LNCAP (cell line): ENCODE results near the gene PDK2.

Source experiments
- CTCF ChIP-seq: fragments of 450-650 bp; IDR thresholded peaks from 2 replicates; pipeline ENCODE4 v1.5.1; 2017; ENCODE audit warnings: mild to moderate bottlenecking

PDK2 gene

GRCh38 chr17:50094753-50095619 is at the start of gene PDK2:
Gene PDK2, plus strand, starts transcription at chr17:50095351. Its CDS starts 85 bp downstream, at chr17:50095436.
- no peak for TF ChIP-seq CTCF

- no peak for TF ChIP-seq CTCF
These were observed 49.0 kb upstream of the PDK2 start for GRCh38 chr17:50046179-50046578.

- no peak for TF ChIP-seq CTCF
These were observed 48.5 kb upstream of the PDK2 start for GRCh38 chr17:50046667-50047066.

- TF ChIP-seq CTCF = no peak
These were observed 48.1 kb upstream of the PDK2 start for GRCh38 chr17:50047083-50047482.

- no peak for TF ChIP-seq CTCF
These were observed 47.5 kb upstream of the PDK2 start for GRCh38 chr17:50047488-50048126.

GRCh38 chr17:50048146-50048720 is 46.9 kb upstream of the PDK2 start:
- TF ChIP-seq CTCF = no peak

GRCh38 chr17:50048988-50049387 is 46.2 kb upstream of the PDK2 start:
- TF ChIP-seq CTCF = no peak
